HG03439 (cell line): ENCODE results near the gene ZNF627.
"Not testable (repeated sequence)": the region's sequence is repeated elsewhere in the genome, so short reads cannot be mapped to it uniquely, and the experiment has no call there.

Experiments used
- ATAC-seq: cut with Tn5 transposase; IDR thresholded peaks from one replicate; pipeline ENCODE4 v1.9.1; 2021; ENCODE audit warnings: mild to moderate bottlenecking, moderate library complexity; ENCODE audit not compliant: unreplicated experiment

The ZNF627 gene

DNA sequence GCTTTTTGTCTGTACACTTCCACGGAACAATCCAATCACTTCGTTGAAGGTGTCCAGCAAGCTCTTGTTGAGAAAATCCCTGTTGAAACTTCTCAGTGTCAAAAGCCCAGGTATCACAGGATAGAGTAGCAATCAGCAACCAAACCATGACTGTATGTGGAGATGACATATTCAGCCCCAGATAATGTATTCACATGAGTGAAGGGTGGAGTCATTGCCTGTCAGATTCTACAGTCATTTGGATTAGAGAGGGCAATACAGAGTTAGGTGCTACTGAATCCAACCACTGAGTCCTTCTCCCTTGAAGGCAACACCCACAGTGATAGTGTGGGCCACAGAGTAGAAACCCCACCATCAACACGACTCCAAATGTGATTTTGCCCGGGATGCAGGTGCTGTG is 23.3 kb downstream of the ZNF627 start:
- ATAC-seq, result no peak

DNA sequence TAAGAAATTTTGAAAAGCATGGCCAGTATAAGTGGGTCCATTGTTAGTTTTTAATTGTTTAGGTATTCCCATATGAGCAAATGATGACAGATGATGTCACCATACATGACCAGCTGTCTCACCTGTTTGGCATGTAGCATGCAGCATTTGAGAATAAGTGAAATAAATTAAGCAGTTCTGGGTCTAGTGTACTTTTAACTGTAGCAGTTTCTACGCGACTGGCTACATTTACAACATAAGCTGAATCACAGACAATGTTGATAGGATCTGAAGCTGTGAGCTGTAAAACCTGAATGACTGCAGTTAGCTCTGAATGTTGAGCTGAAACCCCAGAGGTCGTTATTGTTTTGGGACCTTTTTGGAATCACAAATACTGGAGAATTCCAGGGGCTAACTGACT is 25.1 kb downstream of the ZNF627 start:
- ATAC-seq, result not testable (repeated sequence)

DNA sequence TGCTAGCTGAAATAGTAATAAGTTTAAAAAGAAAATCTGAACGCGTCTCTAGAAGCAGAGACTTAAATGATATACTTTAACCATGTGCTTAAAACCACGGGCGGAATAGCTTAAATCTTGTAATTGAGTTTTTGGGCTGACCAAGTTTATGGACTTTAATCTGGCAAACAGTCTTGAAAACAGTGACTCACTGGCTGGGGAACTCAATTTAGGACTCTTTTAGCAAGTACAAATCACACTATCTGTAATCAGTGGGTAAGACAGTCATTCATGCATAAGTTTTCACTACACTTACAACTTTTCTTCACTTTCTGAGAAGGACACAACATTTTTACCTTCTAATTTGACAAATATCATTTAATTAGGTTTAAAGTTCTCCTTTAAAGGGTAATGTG is 26.8 kb downstream of the ZNF627 start:
- ATAC-seq, result no peak

DNA sequence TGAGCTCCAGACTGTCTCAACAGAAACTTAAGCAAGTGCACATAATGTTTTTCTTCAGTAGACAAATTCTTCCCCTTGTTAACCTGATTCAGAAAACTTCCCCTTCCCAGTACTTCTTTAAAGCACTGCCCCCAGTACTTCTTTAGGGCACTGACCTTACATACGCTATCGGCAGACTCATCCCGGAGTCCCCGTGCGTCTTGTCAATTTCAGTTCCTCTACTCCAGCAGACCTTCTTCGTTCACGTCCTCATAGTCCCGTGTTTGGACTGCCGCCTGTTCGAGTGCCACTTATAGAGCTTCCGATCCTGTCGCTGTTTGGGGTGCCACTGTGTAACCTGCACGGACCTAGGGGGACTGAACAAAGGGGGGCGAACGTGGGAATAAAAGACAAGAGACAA is 29.0 kb downstream of the ZNF627 start:
- ATAC-seq, result no peak

- no peak for ATAC-seq
Observed at GRCh38 chr19:11633223-11633622, 35.9 kb downstream of the ZNF627 start.

- not testable (repeated sequence) for ATAC-seq
Observed at GRCh38 chr19:11634018-11634662, 36.9 kb downstream of the ZNF627 start.

- no peak for ATAC-seq
Observed at GRCh38 chr19:11639245-11639601, 41.9 kb downstream of the ZNF627 start.

- peak; percentile 67 for ATAC-seq
Observed at GRCh38 chr19:11639602-11640471, 42.6 kb downstream of the ZNF627 start.

DNA sequence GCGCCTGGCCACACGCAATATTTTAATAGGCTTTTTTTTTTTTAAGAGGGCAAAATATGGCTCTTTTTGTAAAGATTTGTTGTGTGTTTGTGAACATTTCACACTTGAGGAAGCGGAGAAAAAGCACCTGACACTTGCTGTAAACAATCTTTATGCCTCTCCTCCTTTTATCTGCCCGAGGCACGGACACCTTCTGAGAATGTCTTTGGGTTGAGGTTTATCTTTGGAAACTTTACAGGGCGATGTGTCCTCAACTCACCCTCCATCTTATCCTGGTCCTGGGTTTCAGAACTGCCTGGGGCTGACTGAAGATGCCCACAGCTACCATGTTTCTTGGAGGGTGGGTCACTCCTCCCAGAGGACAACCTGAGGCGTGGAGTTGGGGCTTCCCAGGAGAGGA is 44.0 kb downstream of the ZNF627 start:
- ATAC-seq, result no peak

- no peak for ATAC-seq
Observed at GRCh38 chr19:11642902-11643301, 45.6 kb downstream of the ZNF627 start.

DNA sequence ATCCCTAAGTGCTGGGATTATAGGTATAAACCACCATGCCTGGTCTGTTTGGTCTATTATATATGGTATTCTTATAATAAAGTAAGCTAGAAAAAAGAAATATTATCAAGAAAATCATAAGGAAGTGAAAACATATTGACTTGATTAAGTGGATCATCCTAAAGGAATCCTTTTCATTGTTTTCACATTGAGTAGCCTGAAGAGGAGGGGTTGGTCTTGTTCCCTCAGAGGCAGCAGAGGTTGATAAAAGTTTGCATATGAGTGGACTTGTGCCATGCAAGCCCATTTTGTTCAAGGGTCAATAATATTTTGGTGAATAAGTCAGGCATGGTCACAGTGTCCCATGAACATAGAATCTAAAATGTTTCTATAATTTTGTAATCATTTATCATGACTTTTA is 52.7 kb downstream of the ZNF627 start:
- ATAC-seq, result no peak

DNA sequence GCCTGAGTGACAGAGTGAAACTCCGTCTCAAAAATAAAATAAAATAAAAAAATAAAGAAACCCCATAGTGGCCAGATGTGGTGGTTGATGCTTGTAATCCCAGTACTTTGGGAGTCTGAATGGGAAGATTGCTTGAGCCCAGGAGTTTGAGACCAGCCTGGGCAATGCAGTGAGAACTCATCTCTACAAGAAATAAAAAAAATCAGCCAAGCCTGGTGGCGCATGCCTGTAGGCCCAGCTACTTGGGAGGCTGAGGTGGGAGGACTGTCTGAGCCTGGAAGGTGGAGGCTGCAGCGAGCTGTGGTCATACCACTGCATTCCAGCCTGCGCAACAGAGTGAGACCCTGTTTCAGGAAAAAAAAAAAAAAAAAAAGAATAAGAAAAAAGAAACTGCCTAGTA is 53.8 kb downstream of the ZNF627 start:
- ATAC-seq, result no peak

- ATAC-seq, result no peak
Observed at GRCh38 chr19:11652056-11652455, 54.8 kb downstream of the ZNF627 start.

DNA sequence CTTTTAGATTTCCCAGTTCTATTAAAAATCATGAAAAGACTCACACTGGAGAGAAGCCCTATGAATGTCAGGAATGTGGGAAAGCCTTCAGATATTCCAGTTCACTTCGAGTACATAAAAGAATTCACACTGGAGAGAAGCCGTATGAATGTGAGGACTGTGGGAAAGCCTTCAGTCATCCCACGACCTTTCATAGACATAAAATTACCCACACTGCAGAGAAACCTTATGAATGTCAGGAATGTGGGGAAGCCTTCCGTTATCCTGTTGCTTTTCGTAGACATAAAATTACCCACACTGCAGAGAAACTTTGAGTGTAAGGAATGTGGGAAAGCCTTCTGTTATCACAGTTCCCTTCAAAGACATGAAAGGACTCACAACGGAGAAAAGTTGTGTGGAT is 55.2 kb downstream of the ZNF627 start:
- ATAC-seq, result no peak

GRCh38 chr19:11656535-11656934 is 59.3 kb downstream of the ZNF627 start:
- ATAC-seq, result no peak

- ATAC-seq, result no peak
Observed at GRCh38 chr19:11657307-11657706, 60.0 kb downstream of the ZNF627 start.

DNA sequence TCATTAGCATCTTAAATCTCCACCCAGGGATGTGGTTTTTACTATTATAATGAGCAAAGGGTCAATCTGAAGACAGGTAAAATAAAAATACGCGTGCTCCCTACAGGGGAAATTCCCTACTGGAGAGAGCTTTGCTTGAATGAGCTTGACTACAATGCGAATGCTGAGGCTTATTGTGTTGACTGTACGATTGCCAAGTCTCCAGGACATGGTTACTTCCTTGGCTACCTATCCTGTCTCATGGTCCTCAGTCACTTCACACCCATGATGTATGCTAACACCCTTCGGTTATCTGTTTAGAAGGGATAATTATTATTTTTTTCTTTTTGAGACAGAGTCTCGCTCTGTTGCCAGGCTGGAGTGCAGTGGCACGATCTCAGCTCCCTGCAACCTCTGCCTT is 61.7 kb downstream of the ZNF627 start:
- no peak for ATAC-seq

DNA sequence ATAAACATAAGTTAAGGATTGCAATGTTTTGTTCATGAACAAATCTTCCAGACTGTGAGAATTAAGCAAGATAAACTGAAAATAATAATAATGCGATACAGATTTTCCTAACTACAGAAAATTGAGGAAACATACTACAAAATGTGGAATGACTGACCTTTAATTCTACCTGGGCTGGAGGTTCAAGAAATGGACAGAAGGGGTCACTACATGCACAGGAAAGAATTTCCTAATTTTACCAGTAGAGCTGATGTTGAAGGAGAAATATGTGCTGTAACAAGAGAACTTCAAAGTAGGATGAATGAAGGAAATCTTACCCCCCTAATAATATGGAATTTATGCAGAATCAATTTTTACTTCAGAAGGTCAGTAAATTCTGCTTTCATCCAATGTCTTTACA is 62.3 kb downstream of the ZNF627 start:
- no peak for ATAC-seq

GRCh38 chr19:11662278-11662677 is 65.0 kb downstream of the ZNF627 start:
- ATAC-seq, result no peak

DNA sequence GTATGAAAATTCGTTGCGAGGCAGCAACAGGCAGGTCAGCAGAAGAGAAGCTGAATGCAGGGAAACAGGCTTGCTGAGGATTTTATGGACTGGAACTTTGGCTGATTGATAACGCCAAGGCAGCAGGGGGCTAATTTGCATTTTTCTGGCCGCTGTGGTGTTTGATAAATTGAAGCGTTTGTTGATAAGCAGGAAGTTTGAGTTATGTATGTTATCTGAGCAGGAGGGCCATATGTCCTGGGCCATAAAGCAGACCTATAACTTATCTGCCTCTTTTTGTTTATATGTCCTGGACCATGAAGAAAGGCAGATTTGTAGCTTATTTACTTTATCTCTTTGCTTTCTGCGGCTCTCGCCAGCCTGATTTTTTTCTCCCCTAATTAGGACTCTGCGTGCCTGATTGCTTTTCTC is 65.9 kb downstream of the ZNF627 start:
- no peak for ATAC-seq
